Right atrium auricular region (tissue), 2 donors: ENCODE results near the gene UXT. TPM values are rescaled to one million over a fixed set of nuclear protein-coding genes. Genes with fewer than 3 reads are reported as not detected.
"Not testable (repeated sequence)": the region's sequence is repeated elsewhere in the genome, so short reads cannot be mapped to it uniquely, and the experiment has no call there.

Source experiments
- DNase-seq: peaks from one replicate; pipeline ENCODE4 v3.0.0-alpha.2; 2019; ENCODE audit warnings: low spot score
- H3K27ac ChIP-seq, 2 donors: fragments of 200-600 bp; sonication (generic); 1 replicate in 1 of 2; 2 replicates in 1 of 2; pipeline ENCODE4 v1.5.1; 2016 to 2019
- H3K27me3 ChIP-seq, 2 donors: fragments of 200-600 bp; sonication (generic); one replicate each; pipeline versions ENCODE4 v1.5.1 to v1.6.0; 2017 to 2019
- H3K36me3 ChIP-seq: fragments of 200-600 bp; sonication (generic); one replicate; pipeline ENCODE4 v1.5.1; 2016
- H3K4me1 ChIP-seq, 2 donors: fragments of 200-600 bp; sonication (generic); one replicate each; pipeline versions ENCODE4 v1.5.1 to v1.6.0; 2017 to 2019
- H3K4me3 ChIP-seq, 2 donors: fragments of 200-600 bp; sonication (generic); 1 replicate in 1 of 2; 2 replicates in 1 of 2; pipeline ENCODE4 v1.5.1; 2017 to 2019; ENCODE audit warnings: mild to moderate bottlenecking in 1 of 2, moderate library complexity in 1 of 2
- H3K9me3 ChIP-seq, 2 donors: fragments of 200-600 bp; sonication (generic); one replicate each; pipeline ENCODE4 v1.5.1; 2019
- total RNA-seq, 2 donors: library from RNA; depleted of rRNA; stranded (reverse); fragments of >200 nt; gene quantifications; one replicate each; pipeline ENCODE4 v1.1.0, GENCODE V29; 2016
- TF ChIP-seq, protein P1 (sequence below), 2 donors: fragments of 200-600 bp; sonication (generic); IDR thresholded peaks; one replicate each; pipeline ENCODE4 v1.5.1; 2019; ENCODE audit warnings: antibody characterized with exemption in 2 of 2

The UXT gene
- total RNA-seq, 2 donors from 2014 or later, result 108 to 158 TPM

GRCh38 chrX:47605024-47605423 lies 54.0 kb downstream of the UXT start:
- no peak overlapping the region for H3K27ac ChIP-seq
- H3K4me1 ChIP-seq, result no peaks in the 10 kb centered on the region
- no peak for DNase-seq
- H3K4me3 ChIP-seq, result no peak overlapping the region
- H3K36me3 ChIP-seq, result no peaks in the 10 kb centered on the region
- H3K27me3 ChIP-seq, result no peaks in the 10 kb centered on the region
- TF ChIP-seq, protein P1, sequence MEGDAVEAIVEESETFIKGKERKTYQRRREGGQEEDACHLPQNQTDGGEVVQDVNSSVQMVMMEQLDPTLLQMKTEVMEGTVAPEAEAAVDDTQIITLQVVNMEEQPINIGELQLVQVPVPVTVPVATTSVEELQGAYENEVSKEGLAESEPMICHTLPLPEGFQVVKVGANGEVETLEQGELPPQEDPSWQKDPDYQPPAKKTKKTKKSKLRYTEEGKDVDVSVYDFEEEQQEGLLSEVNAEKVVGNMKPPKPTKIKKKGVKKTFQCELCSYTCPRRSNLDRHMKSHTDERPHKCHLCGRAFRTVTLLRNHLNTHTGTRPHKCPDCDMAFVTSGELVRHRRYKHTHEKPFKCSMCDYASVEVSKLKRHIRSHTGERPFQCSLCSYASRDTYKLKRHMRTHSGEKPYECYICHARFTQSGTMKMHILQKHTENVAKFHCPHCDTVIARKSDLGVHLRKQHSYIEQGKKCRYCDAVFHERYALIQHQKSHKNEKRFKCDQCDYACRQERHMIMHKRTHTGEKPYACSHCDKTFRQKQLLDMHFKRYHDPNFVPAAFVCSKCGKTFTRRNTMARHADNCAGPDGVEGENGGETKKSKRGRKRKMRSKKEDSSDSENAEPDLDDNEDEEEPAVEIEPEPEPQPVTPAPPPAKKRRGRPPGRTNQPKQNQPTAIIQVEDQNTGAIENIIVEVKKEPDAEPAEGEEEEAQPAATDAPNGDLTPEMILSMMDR (IDR thresholded peaks at IDR 0.05), result no peak
- H3K9me3 ChIP-seq, result peaks cover 9 to 10% of the 10 kb centered on the region in 2 donors

- H3K27ac ChIP-seq, H3K4me3 ChIP-seq, H3K4me1 ChIP-seq, H3K36me3 ChIP-seq, DNase-seq, H3K27me3 ChIP-seq: not testable (repeated sequence)
- peaks cover 12 to 24% of the 10 kb centered on the region in 2 donors for H3K9me3 ChIP-seq
These were observed 55.9 kb downstream of the UXT start for GRCh38 chrX:47603125-47603524.

Other genes with a start within 250 kb of the UXT start
- 10 to 100 TPM; 10.5 to 12.1 TPM for gene ZNF41, start 176.0 kb downstream of the UXT start, total RNA-seq
- 10 to 100 TPM; 41.7 to 53.9 TPM for gene ARAF, start 98.0 kb downstream of the UXT start, total RNA-seq
- gene TIMP1, start 76.7 kb downstream of the UXT start, total RNA-seq, result 100 to 1,000 TPM; 218 to 823 TPM
- gene SYN1, start 39.3 kb downstream of the UXT start, total RNA-seq, result 1 to 10 TPM; 6.4 to 7.0 TPM
- 1 to 10 TPM; 2.2 to 6.3 TPM for gene CFP, start 29.2 kb downstream of the UXT start, total RNA-seq
- gene ELK1, start 8.6 kb downstream of the UXT start, total RNA-seq, result 10 to 100 TPM; 21.9 to 28.9 TPM
- 1 to 10 TPM; 3.6 to 4.7 TPM for gene ZNF81, start 177.7 kb upstream of the UXT start, total RNA-seq